ENCODE results near the gene DDX4.
"Not testable (repeated sequence)": the region's sequence is repeated elsewhere in the genome, so short reads cannot be mapped to it uniquely, and the experiment has no call there.

Gene DDX4

GRCh38 chr5:55737793-55738192 lies at the start of gene DDX4:
DDX4 (plus strand) TSS chr5:55738061; CDS start chr5:55738964, 903 bp downstream.
- no peak for DNase-seq

GRCh38 chr5:55691265-55692105 lies 46.4 kb upstream of the DDX4 start:
- peak; percentile 65 for DNase-seq

GRCh38 chr5:55692106-55692417 lies 45.8 kb upstream of the DDX4 start:
- no peak for DNase-seq

GRCh38 chr5:55692509-55692908 lies 45.4 kb upstream of the DDX4 start:
- DNase-seq, result no peak

- DNase-seq, result peak; percentile 34
Measured at GRCh38 chr5:55694152-55694830, 43.6 kb upstream of the DDX4 start.

GRCh38 chr5:55696704-55697103 lies 41.2 kb upstream of the DDX4 start:
- not testable (repeated sequence) for DNase-seq

- no peak for DNase-seq
Measured at GRCh38 chr5:55699041-55699688, 38.7 kb upstream of the DDX4 start.

GRCh38 chr5:55700745-55701144 lies 37.1 kb upstream of the DDX4 start:
- no peak for DNase-seq

- no peak for DNase-seq
Measured at GRCh38 chr5:55701462-55702103, 36.3 kb upstream of the DDX4 start.

GRCh38 chr5:55702598-55703345 lies 35.1 kb upstream of the DDX4 start:
- DNase-seq, result no peak

GRCh38 chr5:55706230-55706629 lies 31.6 kb upstream of the DDX4 start:
- DNase-seq, result no peak

- DNase-seq, result peak; percentile 16
Measured at GRCh38 chr5:55708732-55709131, 29.1 kb upstream of the DDX4 start.

- no peak for DNase-seq
Measured at GRCh38 chr5:55711507-55712022, 26.3 kb upstream of the DDX4 start.

- DNase-seq, result peak; percentile 94
Measured at GRCh38 chr5:55712023-55712859, 25.6 kb upstream of the DDX4 start, which contains the start of gene SLC38A9. SLC38A9 (minus strand) TSS chr5:55712324; CDS start chr5:55697958, 14,366 bp downstream.

- no peak for DNase-seq
Measured at GRCh38 chr5:55713871-55714270, 24.0 kb upstream of the DDX4 start.

- no peak for DNase-seq
Measured at GRCh38 chr5:55714339-55714738, 23.5 kb upstream of the DDX4 start.

GRCh38 chr5:55714749-55715148 lies 23.1 kb upstream of the DDX4 start:
- no peak for DNase-seq

- no peak for DNase-seq
Measured at GRCh38 chr5:55715519-55716078, 22.3 kb upstream of the DDX4 start.

- DNase-seq, result not testable (repeated sequence)
Measured at GRCh38 chr5:55719026-55719425, 18.8 kb upstream of the DDX4 start.

GRCh38 chr5:55720188-55720703 lies 17.6 kb upstream of the DDX4 start:
- DNase-seq, result no peak

GRCh38 chr5:55724281-55724680 lies 13.6 kb upstream of the DDX4 start:
- DNase-seq, result no peak
